Measurements from ENCODE around the gene LEF1.
A peak's percentile ranks its signal among the peaks of the same experiment; 100 is the strongest.

LEF1 gene

DNA sequence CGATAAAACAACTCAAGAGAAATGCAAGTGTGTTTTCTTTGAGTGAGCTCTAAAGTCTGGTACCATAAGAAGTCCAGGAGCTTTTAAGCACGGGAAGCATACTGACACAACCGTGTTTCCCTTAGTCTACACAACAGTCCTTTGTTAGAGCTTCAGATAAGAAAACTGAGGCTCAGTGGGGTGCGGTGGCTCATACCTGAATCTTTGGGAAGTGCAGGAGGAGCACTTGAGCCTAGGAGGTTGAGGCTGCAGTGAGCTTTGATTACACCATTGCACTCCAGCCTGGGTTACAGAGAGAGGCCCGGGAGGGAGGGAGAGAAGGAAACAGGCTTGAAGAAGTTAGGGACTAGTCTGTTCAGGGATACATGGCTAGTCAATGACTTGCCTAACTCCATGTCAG lies 21.9 kb downstream of the LEF1 start:
- DNase-seq = no peak

GRCh38 chr4:108146336-108146735 lies 22.4 kb downstream of the LEF1 start:
- DNase-seq = no peak

DNA sequence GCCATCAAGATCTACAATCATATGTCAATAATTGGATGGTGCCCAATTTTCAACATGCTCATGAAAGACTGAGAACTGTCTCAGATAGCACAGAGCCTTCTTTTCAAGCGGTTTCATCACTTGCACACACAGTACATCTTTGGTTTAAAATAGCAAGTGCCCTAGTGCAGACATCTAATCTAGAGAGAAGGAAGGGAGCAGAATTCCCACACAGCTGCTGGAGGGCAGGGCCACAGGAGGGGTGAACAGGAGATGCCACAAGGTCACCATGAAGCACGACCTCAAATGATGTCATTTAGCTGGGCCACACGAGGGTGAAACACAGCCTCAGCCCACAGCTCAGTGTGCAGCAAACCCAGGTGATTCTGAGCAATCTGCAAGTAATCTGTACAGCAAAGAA lies 24.3 kb downstream of the LEF1 start:
- DNase-seq = no peak

- DNase-seq = no peak
Measured at GRCh38 chr4:108143515-108143914, 25.2 kb downstream of the LEF1 start.

DNA sequence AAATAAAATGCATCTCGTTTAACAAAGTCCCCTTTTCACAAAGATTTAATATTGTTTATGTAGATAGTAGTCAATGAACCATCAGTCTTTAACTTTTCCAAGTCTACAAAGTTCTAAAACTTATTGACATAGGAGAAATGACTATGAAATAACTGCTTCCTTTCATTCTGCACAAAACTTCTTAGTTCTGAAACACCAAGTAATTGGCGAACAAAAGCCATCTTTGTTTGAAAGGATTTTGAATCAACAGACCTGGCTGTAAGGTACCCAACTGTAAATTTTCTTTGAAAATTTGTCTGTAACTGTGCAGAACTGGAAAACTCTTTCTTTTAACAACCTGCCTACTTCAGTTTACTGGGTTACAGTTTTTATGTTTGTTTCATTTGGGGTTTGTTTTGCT lies 25.9 kb downstream of the LEF1 start:
- DNase-seq = no peak

DNA sequence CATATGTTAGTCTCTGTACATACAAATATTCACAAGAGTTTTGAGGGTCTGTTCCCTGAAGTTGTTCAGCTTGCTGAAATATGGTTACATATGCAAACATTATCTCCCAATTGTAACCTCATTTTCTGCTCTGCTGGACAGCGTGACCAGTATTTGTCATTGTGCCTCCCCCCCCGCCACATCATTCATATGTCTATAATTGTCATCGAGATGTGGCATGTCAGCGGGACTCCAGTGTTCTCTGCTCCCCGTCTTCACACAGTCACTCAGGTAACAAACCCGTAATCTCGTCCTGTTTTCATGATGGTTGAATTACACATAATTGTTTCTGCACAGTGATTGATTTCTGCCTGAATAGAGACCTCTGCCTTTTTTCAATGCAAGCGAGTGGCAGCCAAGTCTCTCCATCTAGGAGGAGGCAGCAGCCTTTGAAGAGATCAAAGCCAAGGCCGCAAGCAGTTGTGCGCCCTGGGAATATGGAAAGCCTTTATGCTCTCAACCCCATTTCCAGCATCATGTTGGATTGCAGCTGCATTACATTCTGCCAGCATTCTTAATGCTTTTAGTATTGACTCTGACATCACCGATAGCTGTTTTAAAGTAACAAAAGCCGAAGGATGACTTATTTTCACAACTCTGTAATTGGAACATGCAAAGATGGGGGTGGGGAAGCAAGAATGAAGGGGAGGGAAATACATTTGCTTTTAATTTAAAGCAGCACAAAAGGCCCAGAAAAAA lies 27.4 kb downstream of the LEF1 start:
- DNase-seq = no peak

DNA sequence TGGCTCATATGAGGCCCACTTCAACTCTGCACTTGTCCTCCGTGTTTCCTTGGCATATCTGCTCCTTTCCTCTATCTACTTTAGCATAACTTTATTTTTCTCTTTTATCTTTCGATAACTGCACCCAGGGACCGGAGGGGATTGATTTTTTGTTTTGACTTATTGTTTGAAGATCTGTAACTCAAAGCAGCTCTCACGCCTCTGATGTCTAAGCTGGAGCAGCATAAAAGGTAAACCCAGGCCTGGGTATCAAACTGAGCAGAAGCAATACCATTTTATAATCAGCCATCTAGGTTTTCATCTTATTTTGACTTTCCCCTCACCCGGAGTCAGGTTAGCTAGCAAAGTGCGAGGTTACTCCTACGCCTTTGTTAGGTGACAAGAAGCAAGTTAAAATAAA lies 28.4 kb downstream of the LEF1 start:
- DNase-seq = no peak

DNA sequence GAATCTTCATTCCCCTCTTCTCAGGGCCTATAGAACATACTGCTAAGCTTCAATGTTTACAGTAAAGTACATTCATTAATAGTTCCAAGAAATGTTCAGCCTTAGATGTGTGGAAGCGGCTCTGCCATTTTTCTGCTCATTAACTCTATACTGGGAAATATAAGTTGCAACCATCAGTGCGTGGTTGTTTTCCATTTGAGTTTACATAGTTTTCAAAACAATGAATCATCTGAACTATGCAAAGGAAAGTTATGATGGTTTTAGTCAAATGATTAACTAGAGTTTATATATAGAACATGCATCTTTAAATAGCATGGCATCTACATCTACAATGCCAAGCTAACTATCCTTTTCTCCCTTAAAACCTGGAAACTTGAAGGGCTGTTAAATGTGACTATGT lies 29.6 kb downstream of the LEF1 start:
- DNase-seq = no peak

GRCh38 chr4:108135549-108136209 lies 33.1 kb downstream of the LEF1 start:
- peak; percentile 16 for DNase-seq

GRCh38 chr4:108130955-108131354 lies 37.8 kb downstream of the LEF1 start:
- no peak for DNase-seq

- no peak for DNase-seq
Measured at GRCh38 chr4:108129196-108129595, 39.5 kb downstream of the LEF1 start.

DNA sequence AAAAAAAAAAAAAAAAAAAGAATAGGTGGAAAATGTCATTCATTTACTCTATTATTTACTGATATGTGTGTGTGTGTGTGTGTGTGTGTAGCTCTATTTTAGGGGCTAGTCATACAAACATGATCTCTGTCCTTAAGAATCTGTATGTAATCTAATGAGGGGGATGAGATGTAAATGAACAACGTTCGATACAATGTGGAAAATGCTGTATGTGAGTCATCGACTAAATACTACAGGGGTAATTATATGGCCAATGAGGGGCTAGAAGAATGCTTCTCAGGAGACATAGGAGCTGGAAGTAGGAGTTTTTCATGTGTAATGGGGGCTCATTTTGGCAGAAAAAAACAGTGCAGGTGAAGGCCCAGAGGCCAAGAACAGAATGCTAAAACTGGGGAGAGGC lies 41.9 kb downstream of the LEF1 start:
- DNase-seq = no peak

DNA sequence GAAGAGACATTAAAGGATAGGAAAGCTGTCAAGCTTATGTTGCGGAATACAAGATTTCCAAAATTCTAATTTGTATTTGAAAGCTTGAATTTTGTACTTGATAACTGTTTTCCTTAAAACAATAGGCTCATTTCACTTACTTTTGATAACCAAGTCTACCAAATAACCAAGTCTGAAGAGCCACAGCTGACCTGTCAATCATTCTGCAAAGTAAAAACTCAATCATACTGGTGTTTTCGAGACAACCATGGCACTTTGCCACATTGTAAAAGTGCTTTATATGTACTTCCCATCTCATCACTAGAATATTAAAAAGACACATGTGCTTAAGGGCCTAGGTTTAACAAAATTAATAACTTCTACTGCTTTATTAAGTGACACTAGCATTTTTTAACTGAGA lies 47.9 kb downstream of the LEF1 start:
- DNase-seq = no peak

DNA sequence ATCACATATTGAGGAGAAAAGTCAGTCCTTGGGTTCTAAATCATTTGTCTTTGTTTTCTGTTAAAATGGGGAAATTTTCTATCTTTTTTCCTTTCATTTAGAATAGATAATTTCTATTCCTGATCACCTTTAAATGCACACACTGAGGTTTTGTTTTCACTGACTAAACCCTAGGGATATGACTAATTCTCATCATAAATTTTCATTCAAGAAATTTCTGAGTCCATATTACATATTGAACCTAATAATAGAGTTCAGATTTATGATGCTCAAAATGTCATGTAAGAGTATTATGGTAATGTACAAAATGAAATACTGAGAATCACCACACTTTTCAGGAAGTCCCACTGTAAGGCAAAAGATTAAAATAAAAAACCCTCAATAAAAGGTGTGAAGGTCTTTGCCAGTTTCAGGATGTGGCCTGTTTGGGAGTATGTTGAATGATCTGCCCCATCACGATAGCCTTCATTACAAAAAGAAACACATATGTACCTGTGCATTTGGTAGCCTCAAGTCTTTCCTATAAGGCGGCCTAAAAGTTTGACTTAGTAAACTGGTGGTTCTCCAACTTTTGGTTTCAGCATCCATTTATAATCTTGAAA lies 49.4 kb downstream of the LEF1 start:
- no peak for DNase-seq

DNA sequence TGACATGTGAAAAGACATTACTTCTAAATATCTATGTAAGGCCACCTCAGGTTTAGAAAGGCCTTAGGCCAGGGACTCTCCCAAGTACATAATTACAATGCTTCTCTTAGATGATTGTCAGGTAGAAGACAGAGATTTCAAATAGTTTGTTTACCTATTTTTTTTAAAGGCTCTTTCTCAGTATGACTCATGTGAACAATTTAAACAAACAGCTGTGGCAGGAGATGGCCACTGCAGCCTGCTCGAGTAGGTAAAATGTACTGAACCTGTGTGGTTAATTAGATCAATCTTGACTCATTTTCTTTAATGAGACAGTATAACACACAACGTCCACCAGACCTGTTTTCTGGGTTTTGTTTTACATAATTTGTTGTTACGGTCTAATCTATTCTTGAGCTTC lies 50.2 kb downstream of the LEF1 start:
- no peak for DNase-seq

DNA sequence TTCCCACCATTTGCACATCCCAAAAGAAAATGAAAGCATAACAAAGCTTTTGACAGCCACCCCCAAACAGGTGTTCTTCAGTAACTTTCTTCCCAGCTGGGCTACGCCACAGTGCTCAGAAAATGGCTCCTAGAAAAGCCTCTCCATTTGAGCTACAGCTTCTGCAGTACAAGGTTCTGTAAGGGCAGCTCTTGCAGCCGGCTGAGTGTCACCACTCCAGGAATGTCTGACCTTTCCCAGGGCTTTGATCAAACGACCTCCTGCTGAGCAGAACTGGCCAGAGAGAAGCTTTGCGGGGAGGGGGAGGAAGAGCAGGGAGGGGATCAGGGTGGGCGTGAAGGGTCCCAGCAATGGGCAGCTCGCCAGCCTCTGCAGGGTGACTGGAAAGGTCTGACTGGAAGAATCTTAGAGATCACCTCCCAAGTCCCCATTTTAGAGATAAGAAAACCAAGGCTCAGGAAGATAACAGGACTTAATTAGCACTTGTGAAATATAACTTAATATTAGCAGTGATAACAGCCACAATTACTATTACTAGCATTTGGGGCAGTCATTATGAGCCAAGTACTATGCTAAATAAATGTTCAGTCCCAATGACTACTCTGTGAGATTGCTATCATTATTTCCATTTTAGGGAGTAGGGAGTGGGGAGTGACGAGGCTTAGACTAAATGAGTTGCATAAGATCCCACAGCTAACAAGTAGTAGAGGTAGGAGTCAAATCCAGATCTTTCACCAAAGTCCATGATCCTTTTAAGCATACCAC lies 51.1 kb downstream of the LEF1 start:
- DNase-seq = no peak

DNA sequence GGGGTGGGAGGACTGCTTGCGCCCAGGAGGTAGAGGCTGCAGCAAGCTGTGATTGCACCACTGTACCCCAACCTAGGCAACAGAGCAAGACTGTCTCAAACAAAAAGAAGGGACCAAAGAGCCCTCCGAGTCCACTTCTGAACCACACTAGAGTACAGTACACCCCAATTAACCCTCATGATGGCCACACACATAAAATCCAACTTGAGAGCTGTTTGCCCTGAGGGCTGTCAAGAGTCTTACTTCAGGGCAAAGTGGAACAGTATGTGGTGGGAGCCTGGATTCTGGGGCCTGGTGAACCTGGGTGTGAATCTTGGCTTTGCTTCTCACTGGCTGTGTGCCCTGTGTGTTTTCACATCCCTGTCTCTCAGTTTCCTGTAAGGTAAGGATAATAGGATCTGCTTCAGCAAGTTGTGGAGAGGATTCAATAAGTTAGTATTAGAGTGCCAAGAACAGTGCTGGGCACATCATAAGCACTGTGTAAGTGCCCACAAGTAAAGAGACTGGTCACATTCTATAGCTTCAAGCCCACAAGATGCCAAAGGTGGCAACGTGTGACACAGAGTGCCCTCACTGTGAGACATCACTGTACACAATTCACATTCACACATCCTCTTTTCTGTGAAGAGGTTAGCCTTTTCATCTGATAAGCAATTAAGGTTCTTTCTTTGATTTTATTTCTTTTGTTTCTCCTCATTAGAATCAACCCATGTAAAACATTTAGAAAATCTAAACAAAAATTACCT lies 52.1 kb downstream of the LEF1 start:
- no peak for DNase-seq

DNA sequence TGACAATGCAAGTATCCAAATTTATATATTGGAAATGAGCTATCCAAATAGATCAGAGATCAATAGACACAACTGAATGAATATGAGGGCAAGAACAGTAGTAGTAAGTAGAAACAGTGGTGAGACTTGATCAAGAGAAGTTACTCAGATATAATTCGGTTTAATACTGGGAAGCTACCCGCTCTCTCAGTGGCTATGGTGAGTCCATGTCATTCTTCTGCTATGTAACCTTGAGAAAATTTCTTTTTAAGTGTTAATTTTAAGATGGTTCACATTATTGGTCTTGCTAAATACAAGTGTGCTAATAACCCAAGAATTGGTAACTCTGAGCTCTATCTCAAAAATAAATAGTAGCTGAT lies 53.6 kb downstream of the LEF1 start:
- no peak for DNase-seq

GRCh38 chr4:108114503-108114902 lies 54.2 kb downstream of the LEF1 start:
- DNase-seq = no peak

- no peak for DNase-seq
Measured at GRCh38 chr4:108113229-108113628, 55.5 kb downstream of the LEF1 start.

DNA sequence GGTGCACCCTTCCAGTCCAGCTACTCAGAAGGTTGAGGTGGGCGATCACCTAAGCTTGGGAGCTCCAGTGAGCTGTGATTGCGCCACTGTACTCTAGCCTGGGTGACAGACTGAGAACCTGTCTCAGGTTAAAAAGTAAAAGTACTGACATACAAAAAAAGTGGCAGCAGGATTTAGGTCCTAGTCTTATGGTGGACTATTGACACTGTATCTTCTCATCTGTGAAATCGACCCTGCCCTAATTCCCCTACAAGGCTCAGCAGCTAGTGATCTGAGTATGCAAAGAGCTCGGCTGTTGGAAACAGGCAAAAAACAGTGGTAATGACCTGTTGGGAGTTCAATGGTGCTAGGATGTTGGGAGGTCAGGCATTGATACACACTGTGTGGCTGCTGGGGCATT lies 57.0 kb downstream of the LEF1 start:
- DNase-seq = no peak

DNA sequence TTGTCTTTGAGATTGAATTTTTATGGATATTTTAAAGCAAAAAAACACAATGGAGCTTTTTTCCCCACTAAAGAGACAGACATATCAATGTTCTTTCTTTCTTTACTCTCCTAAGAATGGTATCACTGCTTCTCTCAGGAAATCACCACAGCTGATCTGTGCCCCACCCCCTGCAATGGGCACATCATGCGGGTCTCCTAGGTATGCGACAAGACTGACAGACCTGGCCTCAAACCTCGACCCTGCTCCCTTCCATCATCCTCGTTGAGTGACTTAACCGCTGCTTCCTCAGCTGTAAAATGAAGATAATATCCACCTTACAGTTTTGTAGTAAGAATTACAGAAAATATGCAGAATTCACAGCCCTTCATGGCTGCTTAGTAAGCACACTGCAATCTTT lies 58.3 kb downstream of the LEF1 start:
- DNase-seq = no peak

DNA sequence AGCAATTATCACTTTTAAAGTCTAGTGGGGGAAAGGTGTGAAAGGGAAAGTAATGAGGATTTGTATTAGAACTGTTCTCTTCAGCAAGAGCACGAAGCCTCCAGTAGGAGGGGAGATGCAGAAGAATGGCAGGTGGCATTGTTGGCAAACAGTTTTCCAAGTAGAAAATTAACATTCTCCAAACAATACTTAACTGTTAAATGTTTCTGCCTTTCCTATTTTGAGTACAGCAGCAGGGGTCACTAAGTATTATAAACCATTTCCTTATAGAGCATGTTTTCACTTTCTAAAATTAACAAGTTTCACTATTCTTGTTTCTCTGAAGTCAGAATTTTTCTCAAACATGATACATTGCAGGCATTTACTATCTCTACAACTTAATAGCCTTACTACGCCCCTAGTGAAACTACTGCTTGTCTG lies 58.7 kb downstream of the LEF1 start:
- DNase-seq = no peak
